Measurements from ENCODE around the gene GHR.

DNA sequence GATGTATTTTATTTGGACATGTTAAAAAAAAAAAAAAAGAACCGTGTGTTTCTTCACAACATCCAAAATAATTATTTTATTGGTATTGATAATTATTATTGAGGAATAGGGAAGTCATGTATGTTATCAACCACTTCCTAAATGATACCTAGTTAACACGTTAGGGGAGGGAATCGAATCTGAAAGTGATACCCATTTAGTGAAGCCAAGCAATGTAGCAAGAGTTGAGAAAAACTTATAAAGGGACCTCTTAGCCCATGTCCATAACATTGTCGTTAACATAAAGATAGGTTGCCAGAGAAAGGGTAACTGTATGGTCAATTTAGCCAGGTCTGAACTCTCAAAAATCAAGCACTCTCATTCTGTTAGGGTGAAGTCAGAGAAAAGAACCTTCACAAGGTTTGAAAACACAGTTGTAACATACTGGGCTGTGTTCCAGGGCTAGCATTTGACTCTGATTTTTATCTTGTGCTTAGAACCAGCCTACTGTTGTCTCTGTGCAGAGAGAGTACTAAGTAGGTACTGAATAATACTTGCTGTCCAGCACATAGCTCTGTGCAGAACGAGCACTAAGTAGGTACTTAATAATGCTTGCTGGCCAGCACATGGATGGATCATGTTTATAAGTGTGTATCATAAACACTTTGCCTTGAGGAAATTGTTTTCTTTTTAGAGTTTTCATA lies 60.4 kb downstream of the GHR start:
- TF ChIP-seq, protein P1, sequence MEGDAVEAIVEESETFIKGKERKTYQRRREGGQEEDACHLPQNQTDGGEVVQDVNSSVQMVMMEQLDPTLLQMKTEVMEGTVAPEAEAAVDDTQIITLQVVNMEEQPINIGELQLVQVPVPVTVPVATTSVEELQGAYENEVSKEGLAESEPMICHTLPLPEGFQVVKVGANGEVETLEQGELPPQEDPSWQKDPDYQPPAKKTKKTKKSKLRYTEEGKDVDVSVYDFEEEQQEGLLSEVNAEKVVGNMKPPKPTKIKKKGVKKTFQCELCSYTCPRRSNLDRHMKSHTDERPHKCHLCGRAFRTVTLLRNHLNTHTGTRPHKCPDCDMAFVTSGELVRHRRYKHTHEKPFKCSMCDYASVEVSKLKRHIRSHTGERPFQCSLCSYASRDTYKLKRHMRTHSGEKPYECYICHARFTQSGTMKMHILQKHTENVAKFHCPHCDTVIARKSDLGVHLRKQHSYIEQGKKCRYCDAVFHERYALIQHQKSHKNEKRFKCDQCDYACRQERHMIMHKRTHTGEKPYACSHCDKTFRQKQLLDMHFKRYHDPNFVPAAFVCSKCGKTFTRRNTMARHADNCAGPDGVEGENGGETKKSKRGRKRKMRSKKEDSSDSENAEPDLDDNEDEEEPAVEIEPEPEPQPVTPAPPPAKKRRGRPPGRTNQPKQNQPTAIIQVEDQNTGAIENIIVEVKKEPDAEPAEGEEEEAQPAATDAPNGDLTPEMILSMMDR (IDR thresholded peaks at IDR 0.05) = no peak
- no peak for TF ChIP-seq POLR2A (IDR thresholded peaks at IDR 0.05)
